SK-N-SH (cell line): Measurements from ENCODE around the gene FMN1. TPM values are rescaled to one million over a fixed set of nuclear protein-coding genes. Genes with fewer than 3 reads are reported as not detected.

Experiments used
- CTCF ChIA-PET: fragments of 300-600, 350-600 bp; formaldehyde crosslinking; extraction: SDS; loops from one replicate; lab custom pipeline; 2021; lab: Yijun Ruan, JAX
- POLR2A ChIA-PET: fragments of 350-600 bp; sonication (Branson Sonifier 250); formaldehyde crosslinking; extraction: SDS; loops from one replicate; lab custom pipeline; 2020; ENCODE audit warnings: antibody characterized with exemption, inconsistent platforms; lab: Yijun Ruan, JAX
- DNase-seq: peaks from one replicate; pipeline ENCODE4 v3.0.0; 2012
- H2AFZ ChIP-seq: fragments of 200-600 bp; sonication (generic); 2 replicates; pipeline ENCODE4 v1.8.1; 2016; ENCODE audit warnings: antibody characterized with exemption, mild to moderate bottlenecking, low read depth
- H3F3A ChIP-seq: fragments of 200-600 bp; sonication (generic); replicated peaks from 2 replicates; pipeline ENCODE3; 2016; ENCODE audit warnings: antibody characterized with exemption, mild to moderate bottlenecking; ENCODE audit not compliant: insufficient read depth
- H3K27ac ChIP-seq, 2 experiments: fragments of 200-500 bp in 1 of 2; fragments of 200-600 bp in 1 of 2; sonication (Bioruptor generic) in 1 of 2; sonication (generic), shearing (Covaris generic) in 1 of 2; 2 replicates each; pipeline versions ENCODE4 v1.5.1 to v1.6.1; 2014 to 2016; ENCODE audit warnings: low read depth in 2 of 2, inconsistent platforms in 1 of 2, low read length in 1 of 2, mild to moderate bottlenecking in 1 of 2, mixed read lengths in 1 of 2
- H3K27me3 ChIP-seq: fragments of 200-600 bp; sonication (generic), shearing (Covaris generic); 2 replicates; pipeline ENCODE4 v1.6.1; 2016; ENCODE audit warnings: mixed run types; ENCODE audit not compliant: insufficient read depth
- H3K36me3 ChIP-seq, 2 experiments: fragments of 200-500 bp in 1 of 2; fragments of 200-600 bp in 1 of 2; sonication (Bioruptor generic) in 1 of 2; sonication (generic) in 1 of 2; replicated peaks in 1 of 2; 2 replicates each; pipeline versions ENCODE3 to v1.5.1; 2014 to 2016; ENCODE audit warnings: low read length in 1 of 2, mild to moderate bottlenecking in 1 of 2; ENCODE audit not compliant: insufficient read depth in 2 of 2, control insufficient read depth in 1 of 2
- H3K4me1 ChIP-seq, 2 experiments: fragments of 200-500 bp in 1 of 2; fragments of 200-600 bp in 1 of 2; sonication (Bioruptor generic) in 1 of 2; sonication (generic), shearing (Covaris generic) in 1 of 2; 2 replicates each; pipeline versions ENCODE4 v1.5.1 to v1.6.1; 2014 to 2016; ENCODE audit warnings: low read depth in 1 of 2, low read length in 1 of 2, mixed run types in 1 of 2; ENCODE audit not compliant: insufficient read depth in 2 of 2, control insufficient read depth in 1 of 2
- H3K4me2 ChIP-seq: fragments of 200-600 bp; sonication (generic), shearing (Covaris generic); 2 replicates; pipeline ENCODE4 v1.6.1; 2017; ENCODE audit warnings: mixed run types
- H3K4me3 ChIP-seq, 2 experiments: fragments of 200-500 bp in 1 of 2; fragments of 200-600 bp in 1 of 2; sonication (Bioruptor generic) in 1 of 2; sonication (generic), shearing (Covaris generic) in 1 of 2; 2 replicates each; pipeline versions ENCODE4 v1.5.1 to v1.8.1; 2014 to 2016; ENCODE audit warnings: low read depth in 2 of 2, inconsistent platforms in 1 of 2, low read length in 1 of 2, mild to moderate bottlenecking in 1 of 2, mixed read lengths in 1 of 2, moderate library complexity in 1 of 2
- H3K79me2 ChIP-seq: fragments of 200-600 bp; sonication (generic); 2 replicates; pipeline ENCODE4 v1.8.1; 2017; ENCODE audit warnings: mild to moderate bottlenecking; ENCODE audit not compliant: insufficient read depth
- H3K9ac ChIP-seq: fragments of 200-600 bp; sonication (generic); 2 replicates; pipeline ENCODE4 v1.6.1; 2017; ENCODE audit warnings: mixed run types
- H3K9me2 ChIP-seq: fragments of 200-600 bp; sonication (generic); 2 replicates; pipeline ENCODE4 v1.6.1; 2017; ENCODE audit warnings: mixed run types
- H3K9me3 ChIP-seq: fragments of 200-600 bp; sonication (generic); 2 replicates; pipeline ENCODE4 v1.6.1; 2017; ENCODE audit warnings: mixed run types, mild to moderate bottlenecking, moderate library complexity
- H4K20me1 ChIP-seq: fragments of 200-600 bp; sonication (generic); 2 replicates; pipeline ENCODE4 v1.6.1; 2017; ENCODE audit warnings: mild to moderate bottlenecking, mixed run types; ENCODE audit not compliant: insufficient read depth
- CHD2 ChIP-seq: fragments of 150-350 bp; IDR thresholded peaks from 2 replicates; pipeline ENCODE4 v1.6.1; 2018; ENCODE audit warnings: low read length; ENCODE audit not compliant: partially characterized antibody
- FOXJ3 ChIP-seq: sonication (generic); formaldehyde crosslinking; IDR thresholded peaks from 2 replicates; pipeline ENCODE4 v1.5.1; 2020; ENCODE audit warnings: mild to moderate bottlenecking, missing genetic modification reagents
- FOXM1 ChIP-seq: IDR thresholded peaks from 2 replicates; pipeline ENCODE4 v1.4.0; 2012; ENCODE audit warnings: low read depth, mild to moderate bottlenecking
- MEF2A ChIP-seq: IDR thresholded peaks from 2 replicates; pipeline ENCODE4 v1.4.0; 2012; ENCODE audit warnings: low read depth, borderline replicate concordance
- MXI1 ChIP-seq: IDR thresholded peaks from 2 replicates; pipeline ENCODE4 v1.6.1; 2012; ENCODE audit warnings: mild to moderate bottlenecking, low read depth, low read length, improper control_type of control experiment
- NFIC ChIP-seq: IDR thresholded peaks from 2 replicates; pipeline ENCODE4 v1.4.0; 2012; ENCODE audit warnings: borderline replicate concordance
- RAD21 ChIP-seq: IDR thresholded peaks from 2 replicates; pipeline ENCODE4 v1.6.1; 2012; ENCODE audit warnings: mild to moderate bottlenecking, low read length
- RCOR1 ChIP-seq: fragments of 150-350 bp; IDR thresholded peaks from 2 replicates; pipeline ENCODE4 v1.6.1; 2017; ENCODE audit warnings: antibody characterized with exemption, low read length
- RFX5 ChIP-seq: IDR thresholded peaks from 2 replicates; pipeline ENCODE4 v1.6.1; 2012; ENCODE audit warnings: mild to moderate bottlenecking, improper control_type of control experiment, low read length
- RXRA ChIP-seq: IDR thresholded peaks from 2 replicates; pipeline ENCODE4 v1.4.0; 2012; ENCODE audit warnings: low read depth, mild to moderate bottlenecking, borderline replicate concordance
- SIN3A ChIP-seq: IDR thresholded peaks from 2 replicates; pipeline ENCODE4 v1.6.1; 2012; ENCODE audit warnings: low read depth, mild to moderate bottlenecking, low read length, moderate library complexity, borderline replicate concordance
- USF1 ChIP-seq: IDR thresholded peaks from 2 replicates; pipeline ENCODE4 v1.4.0; 2012; ENCODE audit warnings: low read depth, borderline replicate concordance
- WGBS: methylation state at CpG from one replicate; pipeline ENCODE4 v1.1.6; 2017; ENCODE audit warnings: low lambda C conversion rate; 5-methylcytosine and 5-hydroxymethylcytosine counted together
- polyA plus RNA-seq, 3 experiments: library from polyadenylated mRNA; depleted of rRNA; stranded (reverse); fragments of >200 nt; gene quantifications; 2 replicates each; pipeline ENCODE4 v1.2.3, GENCODE V29; 2012
- TF ChIP-seq, protein P1 (sequence below): fragments of 150-350 bp; IDR thresholded peaks from 2 replicates; pipeline ENCODE4 v1.6.1; 2016; ENCODE audit warnings: mild to moderate bottlenecking, low read depth, low read length
- TF ChIP-seq, protein P2 (sequence below): IDR thresholded peaks from 2 replicates; pipeline ENCODE4 v1.4.0; 2012; ENCODE audit warnings: low read depth
- TF ChIP-seq, protein P3 (sequence below): IDR thresholded peaks from 2 replicates; pipeline ENCODE4 v1.4.0; 2012; ENCODE audit warnings: low read depth, borderline replicate concordance

FMN1 gene
- polyA plus RNA-seq, 1 of the 3 experiments (the other 2 are of a cell fraction): 9.1 TPM

DNA sequence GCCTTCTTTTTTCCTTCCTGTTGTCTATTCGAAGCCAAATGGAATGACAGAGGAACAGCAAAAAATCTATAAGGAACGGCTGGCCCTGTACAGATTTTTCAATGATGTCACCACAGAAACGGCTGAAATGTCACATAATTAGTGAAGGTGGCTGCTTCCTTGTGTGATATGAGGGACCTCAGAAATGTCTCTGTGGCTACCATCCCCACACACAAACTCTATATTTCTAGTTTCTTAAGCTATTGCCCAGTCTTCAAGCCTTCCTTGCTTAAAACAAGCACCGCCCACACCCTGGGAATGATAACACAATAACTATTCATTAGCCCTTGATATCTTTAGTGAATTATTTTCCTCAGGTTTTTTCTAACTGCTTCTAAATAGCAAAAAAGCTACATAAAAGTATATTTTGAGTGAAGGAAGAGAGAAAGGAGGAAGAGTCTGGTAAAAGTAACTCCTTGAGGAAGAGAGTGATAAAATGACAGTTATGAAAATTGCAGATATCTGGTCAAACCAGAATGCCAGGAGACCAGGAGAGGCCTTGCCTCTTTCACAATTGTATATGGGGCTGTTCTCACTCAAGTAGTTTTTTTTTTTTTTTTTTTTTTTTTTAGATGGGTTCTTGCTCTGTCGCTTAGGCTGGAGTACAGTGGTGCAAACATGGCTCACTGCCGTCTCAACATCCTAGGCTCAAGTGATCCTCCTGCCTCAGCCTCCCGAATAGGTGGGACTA lies 38.7 kb downstream of the FMN1 start:
- TF ChIP-seq RFX5: no peak
- TF ChIP-seq FOXM1: no peak
- no peak for TF ChIP-seq NFIC
- no peak for TF ChIP-seq FOXJ3
- TF ChIP-seq USF1: no peak
- TF ChIP-seq, protein P1, sequence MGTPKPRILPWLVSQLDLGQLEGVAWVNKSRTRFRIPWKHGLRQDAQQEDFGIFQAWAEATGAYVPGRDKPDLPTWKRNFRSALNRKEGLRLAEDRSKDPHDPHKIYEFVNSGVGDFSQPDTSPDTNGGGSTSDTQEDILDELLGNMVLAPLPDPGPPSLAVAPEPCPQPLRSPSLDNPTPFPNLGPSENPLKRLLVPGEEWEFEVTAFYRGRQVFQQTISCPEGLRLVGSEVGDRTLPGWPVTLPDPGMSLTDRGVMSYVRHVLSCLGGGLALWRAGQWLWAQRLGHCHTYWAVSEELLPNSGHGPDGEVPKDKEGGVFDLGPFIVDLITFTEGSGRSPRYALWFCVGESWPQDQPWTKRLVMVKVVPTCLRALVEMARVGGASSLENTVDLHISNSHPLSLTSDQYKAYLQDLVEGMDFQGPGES: no peak
- TF ChIP-seq, protein P2, sequence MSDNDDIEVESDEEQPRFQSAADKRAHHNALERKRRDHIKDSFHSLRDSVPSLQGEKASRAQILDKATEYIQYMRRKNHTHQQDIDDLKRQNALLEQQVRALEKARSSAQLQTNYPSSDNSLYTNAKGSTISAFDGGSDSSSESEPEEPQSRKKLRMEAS: no peak
- TF ChIP-seq MXI1: no peak
- TF ChIP-seq, protein P3, sequence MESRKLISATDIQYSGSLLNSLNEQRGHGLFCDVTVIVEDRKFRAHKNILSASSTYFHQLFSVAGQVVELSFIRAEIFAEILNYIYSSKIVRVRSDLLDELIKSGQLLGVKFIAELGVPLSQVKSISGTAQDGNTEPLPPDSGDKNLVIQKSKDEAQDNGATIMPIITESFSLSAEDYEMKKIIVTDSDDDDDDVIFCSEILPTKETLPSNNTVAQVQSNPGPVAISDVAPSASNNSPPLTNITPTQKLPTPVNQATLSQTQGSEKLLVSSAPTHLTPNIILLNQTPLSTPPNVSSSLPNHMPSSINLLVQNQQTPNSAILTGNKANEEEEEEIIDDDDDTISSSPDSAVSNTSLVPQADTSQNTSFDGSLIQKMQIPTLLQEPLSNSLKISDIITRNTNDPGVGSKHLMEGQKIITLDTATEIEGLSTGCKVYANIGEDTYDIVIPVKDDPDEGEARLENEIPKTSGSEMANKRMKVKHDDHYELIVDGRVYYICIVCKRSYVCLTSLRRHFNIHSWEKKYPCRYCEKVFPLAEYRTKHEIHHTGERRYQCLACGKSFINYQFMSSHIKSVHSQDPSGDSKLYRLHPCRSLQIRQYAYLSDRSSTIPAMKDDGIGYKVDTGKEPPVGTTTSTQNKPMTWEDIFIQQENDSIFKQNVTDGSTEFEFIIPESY: no peak
- no peak for TF ChIP-seq RCOR1
- no peak for TF ChIP-seq RAD21
- no peak for TF ChIP-seq RXRA
- TF ChIP-seq MEF2A: no peak
- no peak for TF ChIP-seq SIN3A
- no peak for TF ChIP-seq CHD2
- no peak overlapping the region for H3K4me3 ChIP-seq
- H3K9ac ChIP-seq: peak overlapping the region; percentile 88; the same call in 1 of the 2 replicates
- peaks cover 60% of the 10 kb centered on the region for H3K79me2 ChIP-seq
- no peaks in the 10 kb centered on the region for H3K9me2 ChIP-seq
- WGBS: 80% methylated on average over 7 of the region's 7 CpGs
- no peak overlapping the region for H2AFZ ChIP-seq
- H3K4me1 ChIP-seq: peaks cover 17 to 27% of the 10 kb centered on the region in 2 experiments
- peak overlapping the region; percentile 64 to 99; a peak in 3 of 4 replicates for H3K27ac ChIP-seq
- CTCF ChIA-PET: interaction anchor here (0.7 to 1.1 kb wide), 2 partner anchors 24 to 544 kb away, joined by 3 to 5 read pairs; no protein-coding TSS in a partner anchor
- H3K36me3 ChIP-seq: peaks cover 0 to 8% of the 10 kb centered on the region in 2 experiments
- peak overlapping the region; percentile 74; the same call in 1 of the 2 replicates for H3K4me2 ChIP-seq
- no peak for DNase-seq
- H3F3A ChIP-seq: peaks cover 42% of the 10 kb centered on the region
- no peaks in the 10 kb centered on the region for H3K9me3 ChIP-seq
- POLR2A ChIA-PET: no interaction called here
- H3K27me3 ChIP-seq: no peaks in the 10 kb centered on the region
- no peaks in the 10 kb centered on the region; the same call in 1 of the 2 replicates for H4K20me1 ChIP-seq
